Measurements from ENCODE around the gene TRIM52.

DNA sequence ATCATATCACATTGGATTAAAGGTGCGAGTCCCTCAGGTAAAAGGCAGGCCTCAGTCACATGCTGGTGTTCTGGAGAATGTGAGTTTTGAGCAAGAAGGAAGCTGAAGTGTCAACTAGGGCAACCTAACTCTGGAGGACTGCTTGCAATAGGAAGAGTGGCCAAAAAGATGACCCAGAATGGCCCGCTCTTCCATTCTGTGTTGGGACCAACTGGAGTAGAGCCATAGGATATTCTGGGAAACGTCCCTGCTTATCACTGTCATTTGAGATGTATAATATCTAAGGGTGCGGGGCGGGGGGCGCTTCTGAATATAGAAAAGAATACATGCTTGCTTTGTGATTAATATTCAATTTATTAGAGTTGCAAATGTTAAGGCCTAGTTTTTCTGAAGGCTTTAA lies 48.9 kb downstream of the TRIM52 start:
- no peak for TF ChIP-seq EP300 (IDR thresholded peaks at IDR 0.05; ENCODE audit: low read depth)
- TF ChIP-seq, protein P1, sequence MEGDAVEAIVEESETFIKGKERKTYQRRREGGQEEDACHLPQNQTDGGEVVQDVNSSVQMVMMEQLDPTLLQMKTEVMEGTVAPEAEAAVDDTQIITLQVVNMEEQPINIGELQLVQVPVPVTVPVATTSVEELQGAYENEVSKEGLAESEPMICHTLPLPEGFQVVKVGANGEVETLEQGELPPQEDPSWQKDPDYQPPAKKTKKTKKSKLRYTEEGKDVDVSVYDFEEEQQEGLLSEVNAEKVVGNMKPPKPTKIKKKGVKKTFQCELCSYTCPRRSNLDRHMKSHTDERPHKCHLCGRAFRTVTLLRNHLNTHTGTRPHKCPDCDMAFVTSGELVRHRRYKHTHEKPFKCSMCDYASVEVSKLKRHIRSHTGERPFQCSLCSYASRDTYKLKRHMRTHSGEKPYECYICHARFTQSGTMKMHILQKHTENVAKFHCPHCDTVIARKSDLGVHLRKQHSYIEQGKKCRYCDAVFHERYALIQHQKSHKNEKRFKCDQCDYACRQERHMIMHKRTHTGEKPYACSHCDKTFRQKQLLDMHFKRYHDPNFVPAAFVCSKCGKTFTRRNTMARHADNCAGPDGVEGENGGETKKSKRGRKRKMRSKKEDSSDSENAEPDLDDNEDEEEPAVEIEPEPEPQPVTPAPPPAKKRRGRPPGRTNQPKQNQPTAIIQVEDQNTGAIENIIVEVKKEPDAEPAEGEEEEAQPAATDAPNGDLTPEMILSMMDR (IDR thresholded peaks at IDR 0.05) = no peak
- no peak for TF ChIP-seq POLR2A (IDR thresholded peaks at IDR 0.05)
- TF ChIP-seq POLR2AphosphoS5 (IDR thresholded peaks at IDR 0.05) = no peak
